Peyer's patch (tissue), 4 donors: ENCODE results near the gene AKAP6.

Experiments
- POLR2A ChIP-seq, 2 donors: fragments of 450-650 bp; IDR thresholded peaks; one replicate each; pipeline ENCODE4 v1.5.1; 2017; ENCODE audit warnings: antibody characterized with exemption in 2 of 2, mild to moderate bottlenecking in 2 of 2, moderate library complexity in 2 of 2
- TF ChIP-seq, protein P1 (sequence below), 6 experiments: fragments of 450-650 bp in 4 of 6; fragments of 200-600 bp in 2 of 6; sonication (generic) in 1 of 6; IDR thresholded peaks; one replicate each; pipeline ENCODE4 v1.5.1; 2017 to 2019; ENCODE audit warnings: antibody characterized with exemption in 6 of 6, mild to moderate bottlenecking in 3 of 6, moderate library complexity in 1 of 6

DNA sequence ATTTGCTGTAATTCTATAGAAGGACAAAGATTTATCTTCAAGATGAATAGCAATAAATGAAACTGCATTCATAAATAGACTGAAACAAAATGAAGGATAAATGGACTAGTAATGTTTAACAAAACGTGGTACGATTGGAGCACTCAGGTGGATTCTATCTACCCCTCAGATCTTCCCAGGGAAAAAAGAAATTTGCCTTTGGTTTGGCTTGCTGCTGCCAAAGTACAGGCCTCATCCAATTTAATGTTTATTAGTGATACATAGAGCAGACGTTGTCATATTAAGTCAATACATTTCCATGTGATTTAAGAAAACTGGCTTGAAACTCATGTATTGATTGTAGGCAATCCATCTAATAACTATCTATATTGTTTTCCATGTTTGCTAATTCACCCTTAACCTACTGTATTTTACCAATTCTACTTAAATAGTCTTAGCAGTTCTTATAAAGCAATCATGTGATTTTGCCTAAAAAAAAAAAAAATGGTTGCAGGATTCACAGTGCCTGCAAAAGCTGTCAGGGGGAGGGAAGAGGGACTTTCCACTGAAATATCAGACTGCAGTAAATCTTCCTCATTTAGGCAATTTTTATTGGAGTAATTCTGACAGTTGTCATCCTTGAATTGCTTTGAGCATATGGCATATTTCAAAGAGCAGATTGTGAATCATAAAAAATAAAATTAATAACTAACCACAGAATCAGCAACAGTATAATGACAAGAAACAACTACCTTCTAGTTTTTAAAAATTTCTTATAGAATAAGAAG, 367.4 kb downstream of the AKAP6 start:
- TF ChIP-seq, protein P1, sequence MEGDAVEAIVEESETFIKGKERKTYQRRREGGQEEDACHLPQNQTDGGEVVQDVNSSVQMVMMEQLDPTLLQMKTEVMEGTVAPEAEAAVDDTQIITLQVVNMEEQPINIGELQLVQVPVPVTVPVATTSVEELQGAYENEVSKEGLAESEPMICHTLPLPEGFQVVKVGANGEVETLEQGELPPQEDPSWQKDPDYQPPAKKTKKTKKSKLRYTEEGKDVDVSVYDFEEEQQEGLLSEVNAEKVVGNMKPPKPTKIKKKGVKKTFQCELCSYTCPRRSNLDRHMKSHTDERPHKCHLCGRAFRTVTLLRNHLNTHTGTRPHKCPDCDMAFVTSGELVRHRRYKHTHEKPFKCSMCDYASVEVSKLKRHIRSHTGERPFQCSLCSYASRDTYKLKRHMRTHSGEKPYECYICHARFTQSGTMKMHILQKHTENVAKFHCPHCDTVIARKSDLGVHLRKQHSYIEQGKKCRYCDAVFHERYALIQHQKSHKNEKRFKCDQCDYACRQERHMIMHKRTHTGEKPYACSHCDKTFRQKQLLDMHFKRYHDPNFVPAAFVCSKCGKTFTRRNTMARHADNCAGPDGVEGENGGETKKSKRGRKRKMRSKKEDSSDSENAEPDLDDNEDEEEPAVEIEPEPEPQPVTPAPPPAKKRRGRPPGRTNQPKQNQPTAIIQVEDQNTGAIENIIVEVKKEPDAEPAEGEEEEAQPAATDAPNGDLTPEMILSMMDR (IDR thresholded peaks at IDR 0.05) = no peak
- no peak for TF ChIP-seq POLR2A (IDR thresholded peaks at IDR 0.05)
